ENCODE data around the gene ZNF576.
"Not testable (repeated sequence)": the region's sequence is repeated elsewhere in the genome, so short reads cannot be mapped to it uniquely, and the experiment has no call there.

Gene ZNF576

GRCh38 chr19:43600326-43600725, 3.9 kb downstream of the ZNF576 start:
- not testable (repeated sequence) for DNase-seq

GRCh38 chr19:43605875-43606568, 9.6 kb downstream of the ZNF576 start:
- peak; percentile 78 for DNase-seq

- DNase-seq, result peak; percentile 60
Observed at GRCh38 chr19:43606569-43607229, 10.3 kb downstream of the ZNF576 start.

GRCh38 chr19:43607238-43608205, 11.1 kb downstream of the ZNF576 start:
- no peak for DNase-seq

- no peak for DNase-seq
Observed at GRCh38 chr19:43609872-43610271, 13.5 kb downstream of the ZNF576 start.

- no peak for DNase-seq
Observed at GRCh38 chr19:43610493-43610892, 14.1 kb downstream of the ZNF576 start.

GRCh38 chr19:43611788-43612187, 15.4 kb downstream of the ZNF576 start, which contains the start of gene SRRM5:
Gene SRRM5, plus strand, starts transcription at chr19:43612088. Its CDS starts 34 bp downstream, at chr19:43612122.
- no peak for DNase-seq

GRCh38 chr19:43612374-43612773, 16.0 kb downstream of the ZNF576 start:
- no peak for DNase-seq

GRCh38 chr19:43616306-43616705, 19.9 kb downstream of the ZNF576 start:
- no peak for DNase-seq

GRCh38 chr19:43616954-43617353, 20.6 kb downstream of the ZNF576 start:
- no peak for DNase-seq

- peak; percentile 67 for DNase-seq
Observed at GRCh38 chr19:43618921-43619261, 22.5 kb downstream of the ZNF576 start.

GRCh38 chr19:43619262-43620060, 23.1 kb downstream of the ZNF576 start, which contains the start of gene ZNF428:
Gene ZNF428, minus strand, starts transcription at chr19:43619629. Its CDS starts 5,325 bp downstream, at chr19:43614304.
- DNase-seq, result peak; percentile 88

- no peak for DNase-seq
Observed at GRCh38 chr19:43620061-43621001, 23.9 kb downstream of the ZNF576 start.

- no peak for DNase-seq
Observed at GRCh38 chr19:43622070-43622469, 25.7 kb downstream of the ZNF576 start.

GRCh38 chr19:43622956-43623355, 26.6 kb downstream of the ZNF576 start:
- no peak for DNase-seq

- no peak for DNase-seq
Observed at GRCh38 chr19:43623889-43624670, 27.7 kb downstream of the ZNF576 start.

- DNase-seq, result no peak
Observed at GRCh38 chr19:43624933-43625332, 28.5 kb downstream of the ZNF576 start.

GRCh38 chr19:43625918-43626579, 29.7 kb downstream of the ZNF576 start:
- DNase-seq, result no peak

- DNase-seq, result no peak
Observed at GRCh38 chr19:43626838-43627237, 30.4 kb downstream of the ZNF576 start.
